Activated naive CD4-positive, alpha-beta T cell (primary cell): Measurements from ENCODE around the gene PODXL2.
A peak's percentile ranks its signal among the peaks of the same experiment; 100 is the strongest.
"Not testable (repeated sequence)": the region's sequence is repeated elsewhere in the genome, so short reads cannot be mapped to it uniquely, and the experiment has no call there.

Experiments used
- DNase-seq, 4 experiments: peaks; one replicate each; lab custom pipeline; 2025; lab: John Stamatoyannopoulos, UW

The PODXL2 gene

GRCh38 chr3:127628788-127629466 is at the start of gene PODXL2:
PODXL2 (plus strand) TSS chr3:127629185; CDS start chr3:127629220, 35 bp downstream.
- DNase-seq = peak in 1 of 4 experiments; percentile 25

- no peak for DNase-seq
Observed at GRCh38 chr3:127580327-127581060, 48.5 kb upstream of the PODXL2 start.

- no peak for DNase-seq
Observed at GRCh38 chr3:127584734-127585133, 44.3 kb upstream of the PODXL2 start.

- no peak for DNase-seq
Observed at GRCh38 chr3:127585163-127585812, 43.7 kb upstream of the PODXL2 start.

GRCh38 chr3:127585813-127586413 is 43.1 kb upstream of the PODXL2 start:
- no peak for DNase-seq

GRCh38 chr3:127587876-127588275 is 41.1 kb upstream of the PODXL2 start:
- DNase-seq = no peak

- DNase-seq = no peak
Observed at GRCh38 chr3:127588806-127589577, 40.0 kb upstream of the PODXL2 start.

GRCh38 chr3:127589600-127590281 is 39.2 kb upstream of the PODXL2 start:
- DNase-seq = no peak

- DNase-seq = peak in 1 of 4 experiments; percentile 30
Observed at GRCh38 chr3:127590282-127590592, 38.7 kb upstream of the PODXL2 start.

- DNase-seq = peak; percentile 33 to 65 (median 35)
Observed at GRCh38 chr3:127590593-127591465, 38.2 kb upstream of the PODXL2 start, which contains the start of gene TPRA1. TPRA1 (minus strand) TSS chr3:127590733; CDS start chr3:127580146, 10,587 bp downstream.

- no peak for DNase-seq
Observed at GRCh38 chr3:127593178-127593577, 35.8 kb upstream of the PODXL2 start.

GRCh38 chr3:127595303-127595702 is 33.7 kb upstream of the PODXL2 start:
- DNase-seq = no peak

GRCh38 chr3:127597020-127597771 is 31.8 kb upstream of the PODXL2 start:
- DNase-seq = no peak

GRCh38 chr3:127598841-127599570 is 30.0 kb upstream of the PODXL2 start:
- DNase-seq = no peak

- no peak for DNase-seq
Observed at GRCh38 chr3:127600749-127601456, 28.1 kb upstream of the PODXL2 start.

GRCh38 chr3:127604035-127604434 is 24.9 kb upstream of the PODXL2 start:
- DNase-seq = no peak

- DNase-seq = no peak
Observed at GRCh38 chr3:127604546-127605165, 24.3 kb upstream of the PODXL2 start.

- DNase-seq = not testable (repeated sequence)
Observed at GRCh38 chr3:127605547-127605946, 23.4 kb upstream of the PODXL2 start.
